OCI-LY3 (cell line): Measurements from ENCODE around the gene SERINC5.

ENCODE experiments used
- H2AFZ ChIP-seq: fragments of 200-600, 300-600 bp; shearing (Covaris generic); 2 replicates; pipeline ENCODE4 v1.6.0; 2014; ENCODE audit warnings: antibody characterized with exemption, low read depth, low read length
- H3K27ac ChIP-seq: fragments of 200-600, 300-600 bp; sonication (generic); 2 replicates; pipeline ENCODE4 v1.5.1; 2014; ENCODE audit warnings: mild to moderate bottlenecking, low read length, moderate library complexity, mixed read lengths
- H3K27me3 ChIP-seq: fragments of 200-600, 300-600 bp; sonication (generic); 2 replicates; pipeline ENCODE4 v1.6.1; 2014; ENCODE audit warnings: low read depth, low read length, mixed read lengths
- H3K36me3 ChIP-seq: fragments of 200-600, 300-600 bp; sonication (generic); replicated peaks from 2 replicates; pipeline ENCODE3; 2014; ENCODE audit warnings: low read depth, low read length, mixed read lengths
- H3K4me1 ChIP-seq: fragments of 300-600, 200-600 bp; sonication (generic); 2 replicates; pipeline ENCODE4 v1.6.1; 2014; ENCODE audit warnings: low read length, mixed read lengths
- H3K4me2 ChIP-seq: fragments of 200-600, 300-600 bp; sonication (generic); 2 replicates; pipeline ENCODE4 v1.6.1; 2014; ENCODE audit warnings: low read length, mixed read lengths
- H3K4me3 ChIP-seq: fragments of 300-600, 200-600 bp; sonication (generic); 2 replicates; pipeline ENCODE4 v1.5.1; 2014; ENCODE audit warnings: antibody characterized with exemption, mild to moderate bottlenecking, low read length, moderate library complexity
- H3K79me2 ChIP-seq: fragments of 300-600, 200-600 bp; shearing (Covaris generic); 2 replicates; pipeline ENCODE4 v1.6.1; 2014; ENCODE audit warnings: mild to moderate bottlenecking, low read length, mixed read lengths
- H3K9ac ChIP-seq: fragments of 300-600, 200-600 bp; shearing (Covaris generic); 2 replicates; pipeline ENCODE4 v1.6.0; 2014; ENCODE audit warnings: mild to moderate bottlenecking, low read length, moderate library complexity
- H3K9me3 ChIP-seq: fragments of 200-600, 300-600 bp; shearing (Covaris generic); 2 replicates; pipeline ENCODE4 v1.6.1; 2014; ENCODE audit warnings: low read length, mixed read lengths; ENCODE audit not compliant: insufficient read depth
- H4K20me1 ChIP-seq: fragments of 200-600, 300-600 bp; sonication (generic); 2 replicates; pipeline ENCODE4 v1.6.1; 2016; ENCODE audit warnings: low read length, mixed read lengths; ENCODE audit not compliant: insufficient read depth
- EZH2phosphoT487 ChIP-seq: fragments of 200-600 bp; shearing (Covaris generic); IDR thresholded peaks from 2 replicates; pipeline ENCODE4 v1.6.1; 2018; ENCODE audit warnings: antibody characterized with exemption, mixed run types, low read depth
- TF ChIP-seq, protein P1 (sequence below): fragments of 200-600, 300-600 bp; sonication (generic); IDR thresholded peaks from 2 replicates; pipeline ENCODE4 v1.5.1; 2014; ENCODE audit warnings: antibody characterized with exemption, low read length, low read depth

The SERINC5 gene

DNA sequence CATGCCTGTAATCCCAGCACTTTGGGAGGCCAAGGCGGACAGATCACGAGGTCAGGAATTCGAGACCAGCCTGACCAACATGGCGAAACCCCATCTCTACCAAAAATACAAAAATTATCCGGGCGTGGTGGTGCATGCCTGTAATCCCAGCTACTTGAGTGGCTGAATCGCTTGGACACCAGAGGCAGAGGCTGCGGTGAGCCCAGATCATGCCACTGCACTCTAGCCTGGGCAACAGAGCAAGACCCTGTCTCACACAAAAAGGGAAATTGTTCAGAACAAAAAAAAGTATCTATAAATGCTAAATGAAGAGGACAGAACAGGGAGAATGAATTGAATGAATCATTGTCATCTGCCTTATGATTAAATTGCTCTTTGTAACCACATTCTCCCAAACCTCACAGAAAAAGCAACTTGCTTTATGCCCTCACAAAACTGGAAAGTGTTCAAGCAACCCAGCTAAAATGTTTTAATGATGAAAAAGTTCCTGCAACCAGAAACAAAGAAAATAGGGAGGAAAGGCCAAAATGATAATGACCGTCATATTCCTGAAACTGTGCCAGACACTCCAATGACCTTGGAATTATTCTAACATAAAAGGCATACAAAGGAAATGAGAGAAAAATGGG is 83.7 kb downstream of the SERINC5 start:
- Histone ChIP-seq H3K27me3 (no peaks in the 10 kb centered on the region), H3K4me3 (no peak overlapping the region), H3K27ac (no peak overlapping the region), H4K20me1 (no peaks in the 10 kb centered on the region), H3K36me3 (no peaks in the 10 kb centered on the region), H3K4me2 (no peak overlapping the region), H3K9me3 (no peaks in the 10 kb centered on the region), H3K79me2 (no peaks in the 10 kb centered on the region), H3K9ac (no peak overlapping the region), H2AFZ (no peak overlapping the region), H3K4me1 (no peaks in the 10 kb centered on the region)
- TF ChIP-seq, protein P1, sequence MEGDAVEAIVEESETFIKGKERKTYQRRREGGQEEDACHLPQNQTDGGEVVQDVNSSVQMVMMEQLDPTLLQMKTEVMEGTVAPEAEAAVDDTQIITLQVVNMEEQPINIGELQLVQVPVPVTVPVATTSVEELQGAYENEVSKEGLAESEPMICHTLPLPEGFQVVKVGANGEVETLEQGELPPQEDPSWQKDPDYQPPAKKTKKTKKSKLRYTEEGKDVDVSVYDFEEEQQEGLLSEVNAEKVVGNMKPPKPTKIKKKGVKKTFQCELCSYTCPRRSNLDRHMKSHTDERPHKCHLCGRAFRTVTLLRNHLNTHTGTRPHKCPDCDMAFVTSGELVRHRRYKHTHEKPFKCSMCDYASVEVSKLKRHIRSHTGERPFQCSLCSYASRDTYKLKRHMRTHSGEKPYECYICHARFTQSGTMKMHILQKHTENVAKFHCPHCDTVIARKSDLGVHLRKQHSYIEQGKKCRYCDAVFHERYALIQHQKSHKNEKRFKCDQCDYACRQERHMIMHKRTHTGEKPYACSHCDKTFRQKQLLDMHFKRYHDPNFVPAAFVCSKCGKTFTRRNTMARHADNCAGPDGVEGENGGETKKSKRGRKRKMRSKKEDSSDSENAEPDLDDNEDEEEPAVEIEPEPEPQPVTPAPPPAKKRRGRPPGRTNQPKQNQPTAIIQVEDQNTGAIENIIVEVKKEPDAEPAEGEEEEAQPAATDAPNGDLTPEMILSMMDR = no peak
- no peak for TF ChIP-seq EZH2phosphoT487

DNA sequence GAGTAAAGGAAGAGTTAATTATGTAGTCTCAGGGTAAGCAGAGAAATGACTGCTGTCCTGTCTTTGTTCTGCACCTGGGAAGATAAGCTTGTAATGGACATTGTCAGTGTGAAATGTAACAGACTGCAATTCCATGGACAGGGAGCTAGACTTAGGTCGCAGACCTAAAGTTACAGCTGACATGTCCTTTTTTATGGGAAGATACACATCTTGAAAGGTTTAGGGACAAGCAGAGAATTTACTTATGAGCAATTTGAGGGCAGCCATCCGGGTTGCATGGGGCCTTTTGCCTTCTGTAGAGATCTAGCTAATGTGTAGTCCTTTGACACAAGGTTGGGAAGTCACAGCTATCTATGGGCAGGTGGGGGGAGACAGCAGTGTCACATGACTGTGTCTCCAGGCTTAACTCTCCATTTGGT is 85.7 kb downstream of the SERINC5 start:
- Histone ChIP-seq H3K9ac (no peak overlapping the region), H2AFZ (no peak overlapping the region), H3K9me3 (no peaks in the 10 kb centered on the region), H3K27me3 (no peaks in the 10 kb centered on the region), H3K27ac (no peak overlapping the region), H4K20me1 (no peaks in the 10 kb centered on the region), H3K4me1 (no peaks in the 10 kb centered on the region), H3K36me3 (no peaks in the 10 kb centered on the region), H3K4me2 (no peak overlapping the region), H3K4me3 (no peak overlapping the region), H3K79me2 (no peaks in the 10 kb centered on the region)
- TF ChIP-seq, protein P1 = no peak
- no peak for TF ChIP-seq EZH2phosphoT487

GRCh38 chr5:80168388-80169028 is 87.3 kb downstream of the SERINC5 start:
- TF ChIP-seq, protein P1 = no peak
- TF ChIP-seq EZH2phosphoT487 = no peak
- H3K4me2 ChIP-seq = no peak overlapping the region
- H4K20me1 ChIP-seq = no peaks in the 10 kb centered on the region
- H3K27ac ChIP-seq = no peak overlapping the region
- H3K79me2 ChIP-seq = no peaks in the 10 kb centered on the region
- no peak overlapping the region for H3K9ac ChIP-seq
- H3K4me3 ChIP-seq = no peak overlapping the region
- H3K9me3 ChIP-seq = no peaks in the 10 kb centered on the region
- no peak overlapping the region for H2AFZ ChIP-seq
- H3K36me3 ChIP-seq = no peaks in the 10 kb centered on the region
- H3K4me1 ChIP-seq = no peaks in the 10 kb centered on the region
- H3K27me3 ChIP-seq = no peaks in the 10 kb centered on the region

- Histone ChIP-seq H3K9ac (no peak overlapping the region), H2AFZ (no peak overlapping the region), H3K4me1 (no peaks in the 10 kb centered on the region), H4K20me1 (no peaks in the 10 kb centered on the region), H3K9me3 (no peaks in the 10 kb centered on the region), H3K27ac (no peak overlapping the region), H3K4me2 (no peak overlapping the region), H3K36me3 (no peaks in the 10 kb centered on the region), H3K27me3 (no peaks in the 10 kb centered on the region), H3K79me2 (no peaks in the 10 kb centered on the region), H3K4me3 (no peak overlapping the region)
- TF ChIP-seq, protein P1 = no peak
- no peak for TF ChIP-seq EZH2phosphoT487
Observed at GRCh38 chr5:80165452-80165851, 90.4 kb downstream of the SERINC5 start.
